K562 (cell line): Measurements from ENCODE around the gene SH3BP5L. TPM values are rescaled to one million over a fixed set of nuclear protein-coding genes. Genes with fewer than 3 reads are reported as not detected.

Experiments
- CHD2 ChIP-seq: IDR thresholded peaks from 2 replicates; pipeline ENCODE4 v1.6.1; 2011; ENCODE audit warnings: low read depth, low read length
- CTBP1 ChIP-seq: fragments of 450-650 bp; IDR thresholded peaks from 2 replicates; pipeline ENCODE4 v1.6.1; 2016; ENCODE audit warnings: borderline replicate concordance
- DACH1 ChIP-seq: fragments of 450-650 bp; IDR thresholded peaks from 2 replicates; pipeline ENCODE4 v1.6.1; 2018; ENCODE audit not compliant: partially characterized antibody
- E2F6 ChIP-seq, 2 experiments: IDR thresholded peaks; 2 replicates each; pipeline ENCODE4 v1.6.1; 2011; ENCODE audit warnings: borderline replicate concordance in 1 of 2, control low read depth in 1 of 2, low read depth in 1 of 2, low read length in 1 of 2, mild to moderate bottlenecking in 1 of 2, mixed read lengths in 1 of 2, moderate library complexity in 1 of 2; ENCODE audit not compliant: insufficient read depth in 1 of 2, insufficient read length in 1 of 2, poor library complexity in 1 of 2, severe bottlenecking in 1 of 2; ENCODE audit errors: extremely low read depth in 1 of 2
- EZH2 ChIP-seq: IDR thresholded peaks from 2 replicates; pipeline ENCODE4 v1.6.1; 2012; ENCODE audit warnings: low read depth, mild to moderate bottlenecking, inconsistent platforms, low read length, borderline replicate concordance
- FOXP1 ChIP-seq: sonication (generic); formaldehyde crosslinking; IDR thresholded peaks from 2 replicates; pipeline ENCODE4 v1.8.0; 2022; ENCODE audit warnings: mild to moderate bottlenecking, missing genetic modification reagents
- HNRNPH1 ChIP-seq: fragments of 200-400 bp; formaldehyde crosslinking; optimal IDR thresholded peaks from 2 replicates; pipeline ENCODE3; 2017; ENCODE audit warnings: low read depth, mild to moderate bottlenecking, low read length, moderate library complexity
- KAT7 ChIP-seq: sonication (generic); formaldehyde crosslinking; IDR thresholded peaks from 2 replicates; pipeline ENCODE4 v1.8.0; 2022; ENCODE audit warnings: missing genetic modification reagents, mild to moderate bottlenecking, borderline replicate concordance
- MTF1 ChIP-seq: fragments of 250-450 bp; sonication (Bioruptor Pico); IDR thresholded peaks from 2 replicates; pipeline ENCODE4 v1.9.0; 2021; ENCODE audit warnings: moderate library complexity, mild to moderate bottlenecking, inconsistent platforms, borderline replicate concordance
- NFIC ChIP-seq: fragments of 450-650 bp; IDR thresholded peaks from 2 replicates; pipeline ENCODE4 v1.6.1; 2017; ENCODE audit warnings: mild to moderate bottlenecking, inconsistent platforms
- RBBP5 ChIP-seq: fragments of 200-600 bp; sonication (generic); IDR thresholded peaks from 2 replicates; pipeline ENCODE4 v1.6.1; 2012; ENCODE audit warnings: borderline replicate concordance, mild to moderate bottlenecking, low read length, control low read depth, inconsistent platforms; ENCODE audit not compliant: insufficient read depth, poor library complexity, severe bottlenecking
- THRAP3 ChIP-seq: fragments of 450-650 bp; IDR thresholded peaks from 2 replicates; pipeline ENCODE4 v1.6.1; 2016; ENCODE audit warnings: mild to moderate bottlenecking, inconsistent platforms, borderline replicate concordance
- UBTF ChIP-seq, 2 experiments: IDR thresholded peaks; 2 replicates each; pipeline ENCODE4 v1.6.1; 2012; ENCODE audit warnings: improper control_type of control experiment in 2 of 2, low read depth in 2 of 2, low read length in 2 of 2, borderline replicate concordance in 1 of 2
- YY1 ChIP-seq, 3 experiments: IDR thresholded peaks; 2 replicates each; pipeline ENCODE4 v1.6.1; 2011; ENCODE audit warnings: low read length in 2 of 3, mild to moderate bottlenecking in 2 of 3, moderate library complexity in 2 of 3, borderline replicate concordance in 1 of 3, control low read depth in 1 of 3, low read depth in 1 of 3; ENCODE audit not compliant: insufficient read depth in 3 of 3, insufficient replicate concordance in 2 of 3, control insufficient read depth in 1 of 3, insufficient read length in 1 of 3; ENCODE audit errors: extremely low read depth in 1 of 3
- ZBTB12 ChIP-seq: fragments of 250-450 bp; sonication (Bioruptor Pico); IDR thresholded peaks from 2 replicates; pipeline ENCODE4 v1.4.0; 2020
- ZFX ChIP-seq: sonication (generic); formaldehyde crosslinking; IDR thresholded peaks from 2 replicates; pipeline ENCODE4 v1.8.0; 2022; ENCODE audit warnings: mild to moderate bottlenecking, missing genetic modification reagents, moderate library complexity
- ZMIZ1 ChIP-seq, 2 experiments: fragments of 150-350 bp in 1 of 2; IDR thresholded peaks; 2 replicates each; pipeline ENCODE4 v1.6.1; 2012 to 2016; ENCODE audit warnings: low read depth in 2 of 2, low read length in 2 of 2, mild to moderate bottlenecking in 1 of 2, moderate library complexity in 1 of 2
- ZNF133 ChIP-seq: fragments of 250-450 bp; sonication (Bioruptor Pico); IDR thresholded peaks from 2 replicates; pipeline ENCODE4 v1.4.0; 2020; ENCODE audit warnings: mild to moderate bottlenecking
- polyA plus RNA-seq, 8 experiments: library from polyadenylated mRNA; depleted of rRNA in 4 of 8; stranded (reverse) in 5 of 8; unstranded in 3 of 8; fragments of >200 nt; fragmentation: Nextera tagmentation in 2 of 8; fragmentation: Illumina TruSeq in 1 of 8; extraction: Ambion mirVana in 2 of 8; extraction: Trizol in 1 of 8; gene quantifications; 2 replicates each; pipeline versions ENCODE4 v1.2.1 to v1.2.3, GENCODE V29; 2011 to 2014; ENCODE audit warnings: inconsistent platforms in 1 of 8, missing spikeins in 1 of 8
- total RNA-seq, 7 experiments: library from RNA; depleted of rRNA in 6 of 7; stranded (reverse); fragments of >200 nt in 6 of 7; fragmentation: Illumina TruSeq in 2 of 7; extraction: Trizol in 2 of 7; gene quantifications; 2 replicates each; pipeline versions ENCODE4 v1.2.1 to v1.2.3, GENCODE V29; 2011 to 2021; ENCODE audit warnings: low replicate concordance in 1 of 7

SH3BP5L gene
- total and polyA plus RNA-seq, 9 of the 15 experiments (the other 6 are each of a cell fraction or from before 2014, with no cell fraction given): 1.9 to 26.5 (median 15.8) TPM

GRCh38 chr1:248837781-248838356 lies 12.2 kb upstream of the SH3BP5L start, which contains the start of gene ZNF672 (continued):
- TF ChIP-seq ZMIZ1 (IDR thresholded peaks at IDR 0.05; ENCODE audit: low read depth in 2 of 2, low read length in 2 of 2) (peak in 1 of 2 experiments; percentile 13; a peak in 1 of 4 replicates), THRAP3 (no peak), NFIC (0 out of 2 replicates have a peak, but pooled peaks have one; percentile 10), ZNF133 (CRISPR knock-in tag) (no peak), ZBTB12 (CRISPR knock-in tag) (peak; percentile 57), HNRNPH1 (no peak), UBTF (IDR thresholded peaks at IDR 0.05; ENCODE audit: borderline replicate concordance in 1 of 2, low read depth in 2 of 2, low read length in 2 of 2) (peak; percentile 18 to 72; a peak in 1 of 4 replicates), MTF1 (no peak), DACH1 (peak; percentile 83), RBBP5 (peak; percentile 42), ZFX (CRISPR knock-in tag) (no peak), YY1 (IDR thresholded peaks at IDR 0.05; ENCODE audit: borderline replicate concordance in 1 of 3, control insufficient read depth in 1 of 3, extremely low read depth in 1 of 3, insufficient read depth in 3 of 3, insufficient read length in 1 of 3, insufficient replicate concordance in 2 of 3, low read depth in 1 of 3, low read length in 2 of 3) (peak in 2 of 3 experiments; percentile 26 to 45), EZH2 (no peak), E2F6 (IDR thresholded peaks at IDR 0.05; ENCODE audit: borderline replicate concordance in 1 of 2, extremely low read depth in 1 of 2, insufficient read depth in 1 of 2, insufficient read length in 1 of 2, low read depth in 1 of 2, low read length in 1 of 2, poor library complexity in 1 of 2, severe bottlenecking in 1 of 2) (peak in 1 of 2 experiments; percentile 78), CTBP1 (peak; percentile 68), KAT7 (peak; percentile 76; the same call in 1 of the 2 replicates), FOXP1 (no peak), CHD2 (peak; percentile 56; the same call in 1 of the 2 replicates)
